ENCODE measurements around the gene LSM4. TPM values are rescaled to one million over a fixed set of nuclear protein-coding genes. Genes with fewer than 3 reads are reported as not detected.
A peak's percentile ranks its signal among the peaks of the same experiment; 100 is the strongest.

Gene LSM4
- total and polyA plus RNA-seq, 2 of the 13 experiments (the other 11 are each of a cell fraction or from before 2014, with no cell fraction given), result 65.8 to 166 TPM

DNA sequence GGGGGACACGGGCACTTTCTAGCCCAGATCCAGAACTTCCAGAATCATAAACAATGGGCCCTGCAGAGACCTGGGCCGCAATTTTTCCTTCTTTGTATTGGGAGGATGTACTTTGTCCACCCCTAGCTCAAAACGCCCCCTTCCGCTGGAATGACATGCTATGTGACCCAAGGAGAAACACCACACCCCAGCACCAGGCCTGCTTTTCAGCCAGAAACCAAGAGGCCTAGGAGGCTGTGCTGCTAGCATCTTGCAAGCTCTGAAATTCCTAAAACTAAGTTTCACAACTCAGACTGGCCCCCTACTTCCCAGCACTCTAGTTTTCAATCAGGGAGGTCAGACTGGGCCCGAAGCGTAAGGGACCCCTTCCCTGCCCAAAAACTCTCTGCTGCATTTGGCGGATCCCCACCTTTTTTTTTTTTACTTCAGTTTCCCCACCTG, 538 bp downstream of the LSM4 start (continued):
- TF ChIP-seq TRAFD1 (CRISPR knock-in tag; IDR thresholded peaks at IDR 0.05; ENCODE audit: borderline replicate concordance), result no peak
- no peak for TF ChIP-seq SIX4 (CRISPR knock-in tag; IDR thresholded peaks at IDR 0.05)
- no peak for TF ChIP-seq ARID5B (CRISPR knock-in tag; IDR thresholded peaks at IDR 0.05)
- 0 out of 2 replicates have a peak, but pooled peaks have one; percentile 15 for TF ChIP-seq ISL2 (CRISPR knock-in tag; IDR thresholded peaks at IDR 0.05)
- TF ChIP-seq TMF1 (CRISPR knock-in tag; IDR thresholded peaks at IDR 0.05; ENCODE audit: low read depth), result 0 out of 2 replicates have a peak, but pooled peaks have one; percentile 3
- TF ChIP-seq, protein P1, sequence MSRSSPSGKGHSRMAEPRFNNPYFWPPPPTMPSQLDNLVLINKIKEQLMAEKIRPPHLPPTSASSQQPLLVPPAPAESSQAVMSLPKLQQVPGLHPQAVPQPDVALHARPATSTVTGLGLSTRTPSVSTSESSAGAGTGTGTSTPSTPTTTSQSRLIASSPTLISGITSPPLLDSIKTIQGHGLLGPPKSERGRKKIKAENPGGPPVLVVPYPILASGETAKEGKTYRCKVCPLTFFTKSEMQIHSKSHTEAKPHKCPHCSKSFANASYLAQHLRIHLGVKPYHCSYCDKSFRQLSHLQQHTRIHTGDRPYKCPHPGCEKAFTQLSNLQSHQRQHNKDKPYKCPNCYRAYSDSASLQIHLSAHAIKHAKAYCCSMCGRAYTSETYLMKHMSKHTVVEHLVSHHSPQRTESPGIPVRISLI (CRISPR knock-in tag; IDR thresholded peaks at IDR 0.05; ENCODE audit: borderline replicate concordance), result no peak
- TF ChIP-seq THRA (CRISPR knock-in tag; IDR thresholded peaks at IDR 0.05; ENCODE audit: borderline replicate concordance), result no peak
- TF ChIP-seq ZNF24 (IDR thresholded peaks at IDR 0.05), result no peak
- TF ChIP-seq MAFG (CRISPR knock-in tag; IDR thresholded peaks at IDR 0.05), result no peak
- no peak for TF ChIP-seq ZNF777 (CRISPR knock-in tag; IDR thresholded peaks at IDR 0.05)
- TF ChIP-seq ZNF510 (CRISPR knock-in tag; IDR thresholded peaks at IDR 0.05; ENCODE audit: low read depth), result no peak
- TF ChIP-seq SRSF4 (IDR thresholded peaks at IDR 0.05; ENCODE audit: low read depth, low read length, poor library complexity, severe bottlenecking), result no peak
- TF ChIP-seq AGO2 (optimal IDR thresholded peaks at IDR 0.05; ENCODE audit: low read depth, low read length), result no peak
- TF ChIP-seq, protein P2, sequence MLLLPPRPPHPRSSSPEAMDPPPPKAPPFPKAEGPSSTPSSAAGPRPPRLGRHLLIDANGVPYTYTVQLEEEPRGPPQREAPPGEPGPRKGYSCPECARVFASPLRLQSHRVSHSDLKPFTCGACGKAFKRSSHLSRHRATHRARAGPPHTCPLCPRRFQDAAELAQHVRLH (CRISPR knock-in tag; IDR thresholded peaks at IDR 0.05; ENCODE audit: borderline replicate concordance, low read depth), result no peak
- peak; percentile 17; the same call in 1 of the 2 replicates for TF ChIP-seq TGIF2 (CRISPR knock-in tag; IDR thresholded peaks at IDR 0.05)
